Thyroid gland (tissue), 4 donors: ENCODE measurements around the gene TOPBP1. TPM values are rescaled to one million over a fixed set of nuclear protein-coding genes. Genes with fewer than 3 reads are reported as not detected.
A peak's percentile ranks its signal among the peaks of the same experiment; 100 is the strongest.

Source experiments
- DNase-seq, 2 donors: peaks; one replicate each; pipeline ENCODE4 v3.0.0-alpha.2; 2019
- H3K27ac ChIP-seq, 3 donors: fragments of 200-600 bp; sonication (generic); 1 replicate in 2 of 3; 2 replicates in 1 of 3; pipeline ENCODE4 v1.5.1; 2016 to 2019; ENCODE audit warnings: mild to moderate bottlenecking in 1 of 3, moderate library complexity in 1 of 3
- H3K27me3 ChIP-seq: fragments of 200-600 bp; sonication (generic); one replicate; pipeline ENCODE4 v1.5.1; 2019
- H3K36me3 ChIP-seq, 2 donors: fragments of 200-600 bp; sonication (generic); one replicate each; pipeline ENCODE4 v1.5.1; 2016 to 2019
- H3K4me1 ChIP-seq, 2 donors: fragments of 200-600 bp; sonication (generic); one replicate each; pipeline ENCODE4 v1.5.1; 2017 to 2019
- H3K4me3 ChIP-seq, 3 donors: fragments of 200-600 bp; sonication (generic); replicated peaks in 1 of 3; 1 replicate in 2 of 3; 2 replicates in 1 of 3; pipeline ENCODE4 v1.5.1; 2016; ENCODE audit warnings: mild to moderate bottlenecking in 1 of 3
- H3K9me3 ChIP-seq: fragments of 200-600 bp; sonication (generic); one replicate; pipeline ENCODE4 v1.5.1; 2017
- POLR2A ChIP-seq, 2 donors: fragments of 450-650 bp; IDR thresholded peaks; one replicate each; pipeline ENCODE4 v1.6.1; 2017; ENCODE audit warnings: antibody characterized with exemption in 2 of 2, mild to moderate bottlenecking in 2 of 2, moderate library complexity in 1 of 2
- WGBS, 2 donors: methylation state at CpG; one replicate each; pipeline ENCODE4 v1.1.5; 2017; 5-methylcytosine and 5-hydroxymethylcytosine counted together
- intact Hi-C: fragments of 100-400 bp; cut with DNase I; formaldehyde crosslinking; loops from one replicate; pipeline ENCODE4 v1.15.1; 2023
- total RNA-seq, 4 donors: library from RNA; depleted of rRNA; stranded (reverse); fragments of >200 nt; gene quantifications; one replicate each; pipeline ENCODE4 v1.2.3, GENCODE V29; 2016
- TF ChIP-seq, protein P1 (sequence below), 6 experiments: fragments of 200-600 bp in 3 of 6; fragments of 450-650 bp in 3 of 6; sonication (generic) in 3 of 6; IDR thresholded peaks; one replicate each; pipeline ENCODE4 v1.5.1; 2016 to 2019; ENCODE audit warnings: antibody characterized with exemption in 6 of 6, mild to moderate bottlenecking in 2 of 6, inconsistent platforms in 1 of 6, moderate library complexity in 1 of 6

Gene TOPBP1
- 10 to 100 TPM; 25.5 to 46.7 (median 29.4) TPM for total RNA-seq

DNA sequence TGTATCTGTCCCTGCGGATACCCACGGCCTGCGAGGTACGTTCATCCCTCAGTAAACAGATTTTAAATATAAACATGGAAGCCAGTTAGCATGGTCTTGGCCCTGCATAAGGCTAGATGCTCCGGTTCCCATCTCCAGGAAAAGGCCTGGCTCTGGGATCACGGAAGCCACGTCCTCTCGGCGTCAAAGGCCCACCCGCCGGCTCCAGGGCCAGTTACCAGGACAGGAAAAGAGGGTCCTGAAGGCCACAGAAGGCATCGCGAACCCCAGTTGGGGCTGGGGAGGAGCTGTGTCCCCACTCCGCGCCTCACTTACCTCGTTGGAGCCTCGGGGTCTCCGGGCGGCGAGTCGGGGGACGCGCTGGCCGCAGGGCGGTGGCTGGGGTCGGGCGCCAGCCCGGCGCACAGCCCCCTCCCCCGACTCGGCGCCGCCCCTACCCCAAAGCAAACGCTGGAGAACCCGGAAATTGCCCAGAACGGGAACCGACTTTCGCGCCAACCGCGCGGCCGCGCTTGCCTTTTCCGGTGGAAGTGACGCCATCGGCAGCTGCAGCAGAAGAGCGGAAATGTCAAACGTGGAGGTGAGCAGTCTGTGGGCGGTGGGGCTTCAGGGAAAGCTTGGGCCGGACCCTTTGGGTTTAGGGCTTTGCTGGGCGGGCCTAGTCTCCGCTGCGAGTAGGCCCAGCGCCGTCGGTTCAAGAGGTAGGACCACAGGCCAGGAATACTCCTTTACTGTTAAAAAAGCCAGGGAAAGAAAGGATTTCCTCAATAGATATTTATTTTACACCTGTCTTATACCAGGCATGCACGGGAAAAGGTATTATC, at the start of gene TOPBP1:
Gene TOPBP1, minus strand, starts transcription at position 488 of the 824 bp plus-strand sequence. CDS start 814 bp downstream, outside the sequence.
- WGBS, 2 donors: 0 to 1% methylated on average over 15 to 21 of the region's 58 CpGs
- DNase-seq: peak; percentile 75 to 82
- no peaks in the 10 kb centered on the region for H3K9me3 ChIP-seq
- H3K36me3 ChIP-seq: no peaks in the 10 kb centered on the region
- peak within 1 kb of the TSS; percentile 35 to 92 (median 72) for H3K4me3 ChIP-seq
- peak within 1 kb of the TSS; percentile 40 to 76 (median 68) for H3K27ac ChIP-seq
- intact Hi-C loops: no loop called here
- peak in 1 of 2 donors; percentile 57 for TF ChIP-seq POLR2A (IDR thresholded peaks at IDR 0.05)
- TF ChIP-seq, protein P1, sequence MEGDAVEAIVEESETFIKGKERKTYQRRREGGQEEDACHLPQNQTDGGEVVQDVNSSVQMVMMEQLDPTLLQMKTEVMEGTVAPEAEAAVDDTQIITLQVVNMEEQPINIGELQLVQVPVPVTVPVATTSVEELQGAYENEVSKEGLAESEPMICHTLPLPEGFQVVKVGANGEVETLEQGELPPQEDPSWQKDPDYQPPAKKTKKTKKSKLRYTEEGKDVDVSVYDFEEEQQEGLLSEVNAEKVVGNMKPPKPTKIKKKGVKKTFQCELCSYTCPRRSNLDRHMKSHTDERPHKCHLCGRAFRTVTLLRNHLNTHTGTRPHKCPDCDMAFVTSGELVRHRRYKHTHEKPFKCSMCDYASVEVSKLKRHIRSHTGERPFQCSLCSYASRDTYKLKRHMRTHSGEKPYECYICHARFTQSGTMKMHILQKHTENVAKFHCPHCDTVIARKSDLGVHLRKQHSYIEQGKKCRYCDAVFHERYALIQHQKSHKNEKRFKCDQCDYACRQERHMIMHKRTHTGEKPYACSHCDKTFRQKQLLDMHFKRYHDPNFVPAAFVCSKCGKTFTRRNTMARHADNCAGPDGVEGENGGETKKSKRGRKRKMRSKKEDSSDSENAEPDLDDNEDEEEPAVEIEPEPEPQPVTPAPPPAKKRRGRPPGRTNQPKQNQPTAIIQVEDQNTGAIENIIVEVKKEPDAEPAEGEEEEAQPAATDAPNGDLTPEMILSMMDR (IDR thresholded peaks at IDR 0.05): no peak
- H3K4me1 ChIP-seq: peaks cover 0 to 15% of the 10 kb centered on the region in 2 donors
- H3K27me3 ChIP-seq: no peaks in the 10 kb centered on the region

DNA sequence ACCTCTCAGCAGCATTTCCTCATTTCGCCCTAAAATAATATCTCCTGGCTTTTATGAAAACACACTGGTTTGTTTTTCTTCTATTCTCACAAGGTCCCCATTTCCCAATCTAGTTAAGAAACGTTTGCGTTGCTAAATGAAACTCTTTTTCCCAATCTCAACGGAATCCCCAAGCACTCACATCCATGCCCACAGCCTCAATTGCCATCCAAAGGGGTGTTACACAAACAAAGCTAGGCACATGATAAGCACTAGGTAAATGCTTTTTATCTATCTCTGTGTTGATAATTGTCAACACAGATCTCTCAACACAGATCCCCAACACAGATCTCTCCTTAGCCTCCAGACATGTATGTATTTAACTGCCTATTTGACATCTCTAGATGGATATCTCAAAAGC, 49.3 kb upstream of the TOPBP1 start:
- TF ChIP-seq POLR2A (IDR thresholded peaks at IDR 0.05): no peak
- TF ChIP-seq, protein P1 (IDR thresholded peaks at IDR 0.05): no peak
- H3K36me3 ChIP-seq: no peaks in the 10 kb centered on the region
- no peak overlapping the region for H3K4me3 ChIP-seq
- no peaks in the 10 kb centered on the region for H3K4me1 ChIP-seq
- H3K9me3 ChIP-seq: no peaks in the 10 kb centered on the region
- H3K27ac ChIP-seq: no peak overlapping the region
- H3K27me3 ChIP-seq: no peaks in the 10 kb centered on the region
- intact Hi-C loops: no loop called here
- WGBS, 2 donors: 41 to 42% methylated on average over 4 of the region's 4 CpGs
- no peak for DNase-seq

DNA sequence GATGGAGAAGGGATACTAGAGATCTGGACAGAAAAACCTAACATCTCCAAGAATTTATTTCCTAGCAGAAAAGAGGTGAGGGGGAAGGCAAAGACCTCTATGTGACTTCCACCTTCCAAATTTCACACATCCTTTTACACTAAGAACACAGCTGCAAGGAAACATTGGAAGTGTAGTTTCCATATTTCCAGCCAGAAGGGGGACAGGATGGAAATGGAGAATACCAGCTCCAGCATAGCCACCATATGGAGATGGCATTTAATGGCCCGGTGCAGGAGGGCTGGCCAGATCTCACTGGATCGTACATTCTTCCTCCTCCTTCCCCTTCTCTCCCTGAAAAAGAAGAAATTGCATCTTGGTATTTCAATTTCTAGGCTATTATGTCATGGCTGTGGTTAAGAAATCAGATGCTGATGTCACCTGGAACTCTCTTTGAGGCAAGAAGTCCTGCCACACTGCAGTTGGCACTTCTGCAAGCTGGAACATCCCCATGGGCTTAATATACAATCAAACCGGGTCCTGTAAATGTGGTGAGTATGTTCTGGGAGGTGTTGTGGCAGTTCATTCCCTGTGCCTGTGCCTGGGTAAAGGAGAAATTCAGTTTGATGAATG, 47.5 kb upstream of the TOPBP1 start:
- Histone ChIP-seq H3K36me3 (no peaks in the 10 kb centered on the region), H3K27ac (no peak overlapping the region), H3K27me3 (no peaks in the 10 kb centered on the region), H3K4me3 (no peak overlapping the region), H3K9me3 (no peaks in the 10 kb centered on the region), H3K4me1 (no peaks in the 10 kb centered on the region)
- DNase-seq: no peak
- 89 to 92% methylated on average over 3 of the region's 3 CpGs for WGBS, 2 donors
- intact Hi-C loops: no loop called here
- no peak for TF ChIP-seq POLR2A (IDR thresholded peaks at IDR 0.05)
- TF ChIP-seq, protein P1 (IDR thresholded peaks at IDR 0.05): no peak

DNA sequence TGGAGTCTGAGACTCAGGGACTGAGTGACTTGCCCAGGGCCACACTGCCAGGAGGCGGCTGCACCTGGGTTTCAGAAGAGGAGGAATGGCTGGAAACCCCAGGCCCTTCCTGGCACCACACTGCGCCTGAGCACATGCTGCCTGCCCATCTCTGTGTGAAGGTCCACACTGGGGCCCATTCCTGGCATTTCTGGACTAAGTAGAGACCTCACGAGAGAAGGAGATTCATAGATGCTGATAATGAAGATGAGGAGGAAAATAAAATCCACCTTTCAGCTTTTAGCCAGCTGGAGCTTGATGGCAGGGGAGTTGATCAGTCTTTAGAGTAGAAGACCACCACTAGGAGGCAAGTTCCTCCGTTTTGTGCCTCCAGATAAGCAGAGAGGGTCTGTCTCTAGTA, 44.3 kb upstream of the TOPBP1 start:
- no peak overlapping the region for H3K4me3 ChIP-seq
- no peaks in the 10 kb centered on the region for H3K4me1 ChIP-seq
- H3K36me3 ChIP-seq: no peaks in the 10 kb centered on the region
- H3K9me3 ChIP-seq: no peaks in the 10 kb centered on the region
- intact Hi-C loops: no loop called here
- DNase-seq: no peak
- H3K27ac ChIP-seq: no peak overlapping the region
- TF ChIP-seq, protein P1 (IDR thresholded peaks at IDR 0.05): no peak
- no peak for TF ChIP-seq POLR2A (IDR thresholded peaks at IDR 0.05)
- no peaks in the 10 kb centered on the region for H3K27me3 ChIP-seq
- WGBS, 2 donors: 82 to 86% methylated on average over 4 of the region's 4 CpGs

DNA sequence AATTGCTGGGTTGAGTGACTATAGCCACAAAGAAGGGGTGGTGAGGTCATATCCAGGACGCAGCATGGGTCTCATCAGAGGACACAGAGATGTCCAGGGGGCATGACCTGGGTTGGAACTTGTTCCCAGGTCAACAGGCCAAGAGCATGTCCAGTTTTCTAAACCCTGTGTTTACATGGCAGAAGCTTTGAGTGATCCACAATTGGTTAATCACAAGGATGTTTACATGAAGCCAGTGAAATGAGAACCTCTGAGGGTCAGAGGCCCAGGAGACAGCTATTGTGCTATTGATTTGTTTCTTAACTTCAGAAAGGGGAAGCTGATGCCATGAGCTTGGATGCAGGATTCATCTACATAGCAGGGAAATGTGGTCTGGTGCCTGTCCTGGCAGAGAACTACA, 42.2 kb upstream of the TOPBP1 start:
- TF ChIP-seq, protein P1 (IDR thresholded peaks at IDR 0.05): no peak
- TF ChIP-seq POLR2A (IDR thresholded peaks at IDR 0.05): no peak
- 56 to 73% methylated on average over 1 of the region's 1 CpG for WGBS, 2 donors
- Histone ChIP-seq H3K4me1 (no peaks in the 10 kb centered on the region), H3K4me3 (no peak overlapping the region), H3K27ac (no peak overlapping the region), H3K27me3 (no peaks in the 10 kb centered on the region), H3K36me3 (no peaks in the 10 kb centered on the region), H3K9me3 (no peaks in the 10 kb centered on the region)
- no peak for DNase-seq
- intact Hi-C loops: no loop called here
